Stimulated activated CD8-positive, alpha-beta memory T cell treated with anti-CD3 and anti-CD28 coated beads, Interleukin-4, amount 100 ng/mL, for 4 hours (primary cell): ENCODE results near the gene IL26.

Experiments
- DNase-seq, 2 donors: peaks; one replicate each; pipeline ENCODE4 v3.0.0-alpha.2; 2020; ENCODE audit warnings: low read depth in 2 of 2, low spot score in 1 of 2

IL26 gene

GRCh38 chr12:68158432-68158831, 67.2 kb downstream of the IL26 start:
- no peak for DNase-seq

GRCh38 chr12:68157380-68157779, 68.2 kb downstream of the IL26 start:
- no peak for DNase-seq

GRCh38 chr12:68156636-68157035, 69.0 kb downstream of the IL26 start:
- DNase-seq: no peak

- no peak for DNase-seq
These were observed 70.8 kb downstream of the IL26 start for GRCh38 chr12:68154779-68155178.
